Glutamatergic neuron (in vitro differentiated cells): Measurements from ENCODE around the gene HOMER2. TPM values are rescaled to one million over a fixed set of nuclear protein-coding genes. Genes with fewer than 3 reads are reported as not detected.
"Not testable (repeated sequence)": the region's sequence is repeated elsewhere in the genome, so short reads cannot be mapped to it uniquely, and the experiment has no call there.

Source experiments
- DNase-seq: peaks from one replicate; pipeline ENCODE4 v3.0.0; 2022
- H3K27ac Mint-ChIP-seq: one replicate; pipeline ENCODE4 v1.8.0; 2020; ENCODE audit warnings: mild to moderate bottlenecking, mixed read lengths, inconsistent platforms; ENCODE audit not compliant: unreplicated experiment
- H3K27me3 Mint-ChIP-seq: one replicate; pipeline ENCODE4 v1.8.0; 2020; ENCODE audit warnings: mild to moderate bottlenecking, moderate library complexity, mixed read lengths, inconsistent platforms; ENCODE audit not compliant: unreplicated experiment
- H3K36me3 Mint-ChIP-seq: one replicate; pipeline ENCODE4 v1.8.0; 2020; ENCODE audit warnings: mild to moderate bottlenecking, mixed read lengths, inconsistent platforms; ENCODE audit not compliant: unreplicated experiment
- H3K4me1 Mint-ChIP-seq: one replicate; pipeline ENCODE4 v1.8.0; 2020; ENCODE audit warnings: mild to moderate bottlenecking, low read depth, mixed read lengths, inconsistent platforms; ENCODE audit not compliant: unreplicated experiment
- H3K4me3 Mint-ChIP-seq: one replicate; pipeline ENCODE4 v1.8.0; 2020; ENCODE audit warnings: mild to moderate bottlenecking, mixed read lengths, inconsistent platforms; ENCODE audit not compliant: unreplicated experiment
- H3K9me3 Mint-ChIP-seq: one replicate; pipeline ENCODE4 v1.8.0; 2020; ENCODE audit warnings: mild to moderate bottlenecking, moderate library complexity, mixed read lengths, inconsistent platforms; ENCODE audit not compliant: unreplicated experiment
- total RNA-seq: library from RNA; stranded (reverse); fragmentation: NEBNext Ultra II Directional; extraction: Animal tissue kit (Norgen Biotek cat#: 25700); gene quantifications from one replicate; pipeline ENCODE4 v1.2.1, GENCODE V29; 2021; ENCODE audit not compliant: unreplicated experiment
- TF ChIP-seq, protein P1 (sequence below): fragments of 200-600 bp; sonication (generic); IDR thresholded peaks from one replicate; pipeline ENCODE4 v1.5.0; 2021; ENCODE audit not compliant: partially characterized antibody, unreplicated experiment

HOMER2 gene
- total RNA-seq, 1 donor from 2014 or later = 32.6 TPM

DNA sequence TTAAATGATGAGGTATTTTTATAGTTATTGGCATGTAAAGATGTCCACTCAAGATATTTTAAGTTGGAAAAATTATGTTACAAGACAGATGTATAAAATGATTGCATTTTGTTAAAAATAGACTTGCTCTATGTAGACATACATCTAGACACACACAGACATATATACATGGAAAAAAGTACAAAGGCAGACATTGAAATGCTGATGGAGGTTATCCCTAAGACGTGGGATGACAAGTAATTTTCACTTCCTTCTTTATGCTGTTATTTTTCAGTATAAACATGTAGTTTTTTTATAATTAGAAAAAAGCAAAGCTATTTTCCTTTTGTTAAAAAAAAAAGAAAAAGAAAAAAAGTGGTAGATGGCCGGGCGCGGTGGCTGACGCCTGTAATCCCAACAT lies 7.2 kb downstream of the HOMER2 start:
- H3K27me3 Mint-ChIP-seq = peaks cover 2% of the 10 kb centered on the region
- H3K9me3 Mint-ChIP-seq = no peaks in the 10 kb centered on the region
- no peak for DNase-seq
- H3K27ac Mint-ChIP-seq = no peak overlapping the region
- no peak overlapping the region for H3K4me3 Mint-ChIP-seq
- TF ChIP-seq, protein P1, sequence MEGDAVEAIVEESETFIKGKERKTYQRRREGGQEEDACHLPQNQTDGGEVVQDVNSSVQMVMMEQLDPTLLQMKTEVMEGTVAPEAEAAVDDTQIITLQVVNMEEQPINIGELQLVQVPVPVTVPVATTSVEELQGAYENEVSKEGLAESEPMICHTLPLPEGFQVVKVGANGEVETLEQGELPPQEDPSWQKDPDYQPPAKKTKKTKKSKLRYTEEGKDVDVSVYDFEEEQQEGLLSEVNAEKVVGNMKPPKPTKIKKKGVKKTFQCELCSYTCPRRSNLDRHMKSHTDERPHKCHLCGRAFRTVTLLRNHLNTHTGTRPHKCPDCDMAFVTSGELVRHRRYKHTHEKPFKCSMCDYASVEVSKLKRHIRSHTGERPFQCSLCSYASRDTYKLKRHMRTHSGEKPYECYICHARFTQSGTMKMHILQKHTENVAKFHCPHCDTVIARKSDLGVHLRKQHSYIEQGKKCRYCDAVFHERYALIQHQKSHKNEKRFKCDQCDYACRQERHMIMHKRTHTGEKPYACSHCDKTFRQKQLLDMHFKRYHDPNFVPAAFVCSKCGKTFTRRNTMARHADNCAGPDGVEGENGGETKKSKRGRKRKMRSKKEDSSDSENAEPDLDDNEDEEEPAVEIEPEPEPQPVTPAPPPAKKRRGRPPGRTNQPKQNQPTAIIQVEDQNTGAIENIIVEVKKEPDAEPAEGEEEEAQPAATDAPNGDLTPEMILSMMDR = no peak
- no peaks in the 10 kb centered on the region for H3K4me1 Mint-ChIP-seq
- H3K36me3 Mint-ChIP-seq = no peaks in the 10 kb centered on the region

DNA sequence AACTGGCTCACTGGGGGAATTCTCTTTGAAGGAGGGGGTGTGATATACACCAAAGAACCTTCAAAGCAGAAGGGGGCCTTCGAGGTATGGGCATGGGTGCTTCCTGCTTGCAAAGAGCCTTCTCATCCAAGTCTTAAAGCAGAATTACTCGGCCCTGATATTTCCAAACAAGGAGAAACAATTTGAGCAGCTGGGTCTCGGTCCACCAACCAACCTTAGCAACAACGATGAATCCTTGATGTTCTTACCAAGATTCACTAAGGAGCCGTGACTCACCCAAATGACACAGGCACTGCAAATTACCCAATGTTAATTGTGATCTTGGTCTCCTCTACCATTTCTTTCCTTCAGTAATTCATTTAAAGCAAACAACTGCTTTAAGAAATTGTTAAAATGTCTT lies 7.7 kb downstream of the HOMER2 start:
- TF ChIP-seq, protein P1 = no peak
- H3K4me3 Mint-ChIP-seq = no peak overlapping the region
- peaks cover 2% of the 10 kb centered on the region for H3K27me3 Mint-ChIP-seq
- no peaks in the 10 kb centered on the region for H3K4me1 Mint-ChIP-seq
- no peak overlapping the region for H3K27ac Mint-ChIP-seq
- H3K36me3 Mint-ChIP-seq = no peaks in the 10 kb centered on the region
- H3K9me3 Mint-ChIP-seq = no peaks in the 10 kb centered on the region
- no peak for DNase-seq

DNA sequence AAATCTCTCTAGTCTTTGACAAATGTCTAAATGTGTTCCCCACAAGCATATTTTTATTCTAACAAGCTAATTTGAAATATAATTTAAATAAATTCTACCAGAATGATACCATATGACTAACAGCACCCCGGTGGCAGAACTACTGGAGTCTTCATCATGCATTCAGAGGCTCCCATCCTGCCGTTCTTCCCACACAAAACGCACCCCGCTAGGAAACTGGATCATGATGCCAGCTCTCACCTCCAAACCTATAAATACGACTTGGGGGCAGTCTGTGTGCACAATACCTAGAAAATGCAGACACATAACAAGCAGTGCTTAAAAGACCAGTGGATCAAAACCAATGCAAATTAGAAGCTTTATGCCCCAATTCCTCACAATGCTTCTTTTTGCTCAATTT lies 8.5 kb downstream of the HOMER2 start:
- H3K4me3 Mint-ChIP-seq = no peak overlapping the region

DNA sequence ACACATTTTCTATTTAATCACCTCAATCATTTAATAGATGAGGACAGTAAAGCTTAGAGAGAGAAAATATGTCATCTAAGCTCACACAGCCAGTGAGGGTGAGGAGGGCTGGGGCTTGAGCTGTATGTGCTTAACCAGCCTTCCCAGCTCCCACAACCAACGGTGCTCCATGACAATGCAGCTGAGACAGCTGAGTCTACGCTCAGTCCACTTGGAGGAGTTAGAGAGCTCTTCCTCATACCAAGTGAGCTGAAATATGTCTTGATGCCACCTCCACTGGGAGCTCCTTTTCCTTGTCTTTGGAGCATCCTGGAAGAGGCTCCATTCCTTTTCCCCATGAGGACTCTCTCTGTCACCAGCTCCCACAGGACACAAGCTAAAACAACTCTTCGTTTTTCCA lies 9.3 kb downstream of the HOMER2 start:
- DNase-seq = no peak
- Mint-ChIP-seq H3K4me3 (no peak overlapping the region), H3K36me3 (peaks cover 4% of the 10 kb centered on the region), H3K9me3 (no peaks in the 10 kb centered on the region), H3K27ac (no peak overlapping the region), H3K4me1 (no peaks in the 10 kb centered on the region), H3K27me3 (peaks cover 2% of the 10 kb centered on the region)
- TF ChIP-seq, protein P1 = no peak

More for the DNA sequence above, 8.5 kb downstream of the HOMER2 start:
- Mint-ChIP-seq H3K27ac (no peak overlapping the region), H3K27me3 (peaks cover 2% of the 10 kb centered on the region), H3K36me3 (no peaks in the 10 kb centered on the region), H3K4me1 (no peaks in the 10 kb centered on the region), H3K9me3 (no peaks in the 10 kb centered on the region)
- TF ChIP-seq, protein P1 = no peak
- no peak for DNase-seq

DNA sequence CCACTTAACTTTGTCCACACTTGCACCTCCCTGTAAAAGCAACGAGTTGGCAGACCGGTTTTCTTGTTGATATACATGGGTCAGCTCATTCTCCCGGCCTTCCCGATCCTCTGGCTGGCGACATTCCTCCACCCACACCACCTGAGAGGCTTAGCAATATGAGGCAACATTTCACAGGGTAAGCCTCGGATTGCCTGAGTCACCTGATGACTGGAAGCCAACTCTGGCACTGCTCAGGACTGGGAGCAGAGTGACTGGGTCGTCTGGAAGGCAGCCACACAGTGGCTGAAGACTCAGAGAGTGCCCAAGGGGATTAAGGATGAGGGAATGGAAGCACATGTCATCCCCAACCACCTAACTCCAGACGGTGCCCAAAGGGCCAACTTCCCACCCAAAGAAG lies 9.8 kb downstream of the HOMER2 start:
- Mint-ChIP-seq H3K27me3 (peaks cover 2% of the 10 kb centered on the region), H3K36me3 (peaks cover 5% of the 10 kb centered on the region), H3K4me3 (no peak overlapping the region), H3K9me3 (no peaks in the 10 kb centered on the region), H3K4me1 (no peaks in the 10 kb centered on the region), H3K27ac (no peak overlapping the region)
- no peak for DNase-seq
- TF ChIP-seq, protein P1 = no peak

DNA sequence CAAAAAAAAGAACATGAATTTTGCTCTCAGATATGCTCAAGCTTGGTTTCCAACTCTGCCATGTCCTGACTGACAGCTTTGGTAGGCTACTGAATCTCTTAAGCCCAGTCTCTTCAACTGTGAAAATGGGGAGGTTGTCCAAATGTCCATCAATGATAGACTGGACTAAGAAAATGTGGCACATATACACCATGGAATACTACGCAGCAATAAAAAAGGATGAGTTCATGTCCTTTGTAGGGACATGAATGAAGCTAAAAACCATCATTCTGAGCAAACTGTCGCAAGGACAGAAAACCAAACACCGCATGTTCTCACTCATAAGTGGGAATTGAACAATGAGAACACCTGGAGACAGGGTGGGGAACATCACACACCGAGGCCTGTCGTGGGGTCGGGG lies 12.8 kb downstream of the HOMER2 start:
- not testable (repeated sequence) for H3K36me3 Mint-ChIP-seq, H3K4me3 Mint-ChIP-seq, DNase-seq, H3K27me3 Mint-ChIP-seq, H3K27ac Mint-ChIP-seq, H3K4me1 Mint-ChIP-seq, H3K9me3 Mint-ChIP-seq
